Breast epithelium (tissue), 4 donors: ENCODE data around the gene SCAMP5. TPM values are rescaled to one million over a fixed set of nuclear protein-coding genes. Genes with fewer than 3 reads are reported as not detected.

Source experiments
- DNase-seq, 2 donors: peaks; one replicate each; pipeline ENCODE4 v3.0.0-alpha.2; 2019; ENCODE audit warnings: low spot score in 2 of 2
- H3K27ac ChIP-seq, 2 donors: fragments of 200-600 bp; sonication (generic) in 1 of 2; one replicate each; pipeline ENCODE4 v1.5.1; 2016 to 2019; ENCODE audit warnings: mild to moderate bottlenecking in 1 of 2
- H3K27me3 ChIP-seq, 2 donors: fragments of 200-600 bp; sonication (generic) in 1 of 2; one replicate each; pipeline versions ENCODE4 v1.5.1 to v1.6.0; 2017 to 2019; ENCODE audit warnings: control low read depth in 1 of 2, mild to moderate bottlenecking in 1 of 2
- H3K36me3 ChIP-seq: fragments of 200-600 bp; one replicate; pipeline ENCODE4 v1.5.1; 2019
- H3K4me1 ChIP-seq, 2 donors: fragments of 200-600 bp; sonication (generic); one replicate each; pipeline ENCODE4 v1.5.1; 2016 to 2019; ENCODE audit warnings: control low read depth in 1 of 2
- H3K4me3 ChIP-seq, 3 donors: fragments of 200-600 bp; sonication (generic); 1 replicate in 2 of 3; 2 replicates in 1 of 3; pipeline ENCODE4 v1.5.1; 2016 to 2019; ENCODE audit warnings: mild to moderate bottlenecking in 3 of 3, moderate library complexity in 2 of 3
- H3K9me3 ChIP-seq, 2 donors: fragments of 200-600 bp; sonication (generic) in 1 of 2; one replicate each; pipeline ENCODE4 v1.5.1; 2016 to 2019; ENCODE audit warnings: control low read depth in 1 of 2
- POLR2A ChIP-seq: fragments of 450-650 bp; IDR thresholded peaks from one replicate; pipeline ENCODE4 v1.6.1; 2016; ENCODE audit warnings: antibody characterized with exemption, mild to moderate bottlenecking, moderate library complexity
- POLR2AphosphoS5 ChIP-seq, 3 donors: sonication (generic); formaldehyde crosslinking; IDR thresholded peaks; one replicate each; pipeline ENCODE4 v1.6.1; 2017; ENCODE audit warnings: antibody characterized with exemption in 3 of 3
- intact Hi-C: fragments of 100-400 bp; cut with DNase I; formaldehyde crosslinking; loops from one replicate; pipeline ENCODE4 v1.15.1; 2023; ENCODE audit warnings: low total_unique reads
- total RNA-seq, 3 donors: library from RNA; depleted of rRNA; stranded (reverse); fragments of >200 nt; gene quantifications; one replicate each; pipeline ENCODE4 v1.1.0, GENCODE V29; 2016
- TF ChIP-seq, protein P1 (sequence below), 3 donors: fragments of 450-650 bp; IDR thresholded peaks; one replicate each; pipeline ENCODE4 v1.5.1; 2016 to 2017; ENCODE audit warnings: antibody characterized with exemption in 3 of 3, mild to moderate bottlenecking in 3 of 3, moderate library complexity in 3 of 3

Gene SCAMP5
- total RNA-seq, 3 donors from 2014 or later: 2.2 to 7.5 (median 4.5) TPM

DNA sequence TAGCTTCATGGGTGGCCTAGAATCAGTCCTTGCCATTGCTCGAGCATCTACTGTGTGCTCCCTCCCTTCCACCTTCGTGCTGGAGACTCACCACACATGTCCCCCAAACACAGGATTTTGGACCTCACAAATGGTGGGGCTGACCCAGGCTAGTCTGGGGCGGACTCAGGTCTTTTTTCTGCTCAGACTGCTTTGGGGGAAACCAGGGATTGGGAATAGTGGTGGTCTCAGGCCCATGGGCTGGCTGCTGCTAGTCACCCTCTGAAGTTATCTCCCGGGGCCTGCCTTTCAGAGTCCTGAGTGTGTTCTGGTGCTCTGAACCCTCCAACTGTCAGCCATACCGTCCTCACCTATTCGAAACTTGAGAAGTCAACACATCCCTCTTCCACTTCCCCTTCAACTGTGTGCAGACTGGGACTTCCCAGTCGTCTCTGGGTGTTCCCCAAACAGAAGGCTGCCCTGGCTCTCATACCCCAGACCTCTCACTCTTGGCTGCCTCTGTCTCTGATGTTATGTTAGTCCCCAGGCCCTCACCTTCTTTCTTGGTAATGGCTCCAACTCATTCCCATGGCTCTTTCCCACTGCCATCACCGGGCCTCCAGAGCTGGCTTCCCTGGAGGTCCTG, 74.0 kb downstream of the SCAMP5 start:
- TF ChIP-seq POLR2A (no peak), POLR2AphosphoS5 (IDR thresholded peaks at IDR 0.05) (no peak)
- TF ChIP-seq, protein P1, sequence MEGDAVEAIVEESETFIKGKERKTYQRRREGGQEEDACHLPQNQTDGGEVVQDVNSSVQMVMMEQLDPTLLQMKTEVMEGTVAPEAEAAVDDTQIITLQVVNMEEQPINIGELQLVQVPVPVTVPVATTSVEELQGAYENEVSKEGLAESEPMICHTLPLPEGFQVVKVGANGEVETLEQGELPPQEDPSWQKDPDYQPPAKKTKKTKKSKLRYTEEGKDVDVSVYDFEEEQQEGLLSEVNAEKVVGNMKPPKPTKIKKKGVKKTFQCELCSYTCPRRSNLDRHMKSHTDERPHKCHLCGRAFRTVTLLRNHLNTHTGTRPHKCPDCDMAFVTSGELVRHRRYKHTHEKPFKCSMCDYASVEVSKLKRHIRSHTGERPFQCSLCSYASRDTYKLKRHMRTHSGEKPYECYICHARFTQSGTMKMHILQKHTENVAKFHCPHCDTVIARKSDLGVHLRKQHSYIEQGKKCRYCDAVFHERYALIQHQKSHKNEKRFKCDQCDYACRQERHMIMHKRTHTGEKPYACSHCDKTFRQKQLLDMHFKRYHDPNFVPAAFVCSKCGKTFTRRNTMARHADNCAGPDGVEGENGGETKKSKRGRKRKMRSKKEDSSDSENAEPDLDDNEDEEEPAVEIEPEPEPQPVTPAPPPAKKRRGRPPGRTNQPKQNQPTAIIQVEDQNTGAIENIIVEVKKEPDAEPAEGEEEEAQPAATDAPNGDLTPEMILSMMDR (IDR thresholded peaks at IDR 0.05): no peak
- no peak overlapping the region for H3K4me3 ChIP-seq
- no peaks in the 10 kb centered on the region for H3K27me3 ChIP-seq
- DNase-seq: no peak
- no peaks in the 10 kb centered on the region for H3K9me3 ChIP-seq
- H3K4me1 ChIP-seq: no peaks in the 10 kb centered on the region
- no peaks in the 10 kb centered on the region for H3K36me3 ChIP-seq
- H3K27ac ChIP-seq: no peak overlapping the region
- intact Hi-C loops: no loop called here

DNA sequence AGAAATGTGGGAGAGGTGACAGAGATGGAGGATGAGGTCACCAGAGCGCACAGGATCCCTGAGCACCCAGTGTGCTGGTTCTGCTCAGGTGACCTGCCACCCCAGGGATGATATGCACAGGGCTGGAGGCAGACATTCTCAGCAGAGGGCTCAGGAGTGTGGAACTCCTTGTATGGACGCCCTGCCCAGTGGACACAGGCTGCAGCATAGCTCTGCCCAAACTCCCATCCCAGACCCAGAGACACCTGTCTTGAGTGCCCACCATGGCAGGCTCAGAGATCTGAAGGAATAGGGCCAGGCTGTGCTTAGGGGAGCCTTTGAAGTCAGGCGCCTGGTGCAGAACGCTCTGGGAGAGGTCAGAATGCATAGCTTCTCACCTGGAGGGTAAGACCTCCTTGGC, 75.3 kb downstream of the SCAMP5 start:
- intact Hi-C loops: no loop called here
- no peak overlapping the region for H3K27ac ChIP-seq
- TF ChIP-seq POLR2A: no peak
- TF ChIP-seq, protein P1 (IDR thresholded peaks at IDR 0.05): no peak
- no peak for TF ChIP-seq POLR2AphosphoS5 (IDR thresholded peaks at IDR 0.05)
- no peaks in the 10 kb centered on the region for H3K27me3 ChIP-seq
- H3K36me3 ChIP-seq: no peaks in the 10 kb centered on the region
- peaks cover under 1% of the 10 kb centered on the region in 2 donors for H3K9me3 ChIP-seq
- DNase-seq: no peak
- H3K4me1 ChIP-seq: no peaks in the 10 kb centered on the region
- H3K4me3 ChIP-seq: no peak overlapping the region

Other genes starting within 250 kb of the SCAMP5 start
- gene CYP1A2, start 246.7 kb upstream of the SCAMP5 start, total RNA-seq: not detected
- 10 to 100 TPM; 18.7 to 26.2 (median 18.7) TPM for gene CSK, start 213.5 kb upstream of the SCAMP5 start, total RNA-seq
- under 1 TPM in 1 of 3 donors, not detected in 2; 0.15 TPM for gene LMAN1L, start 182.7 kb upstream of the SCAMP5 start, total RNA-seq
- gene CPLX3, start 168.9 kb upstream of the SCAMP5 start, total RNA-seq: under 1 TPM in 1 of 3 donors, not detected in 2; 0.66 TPM
- 10 to 100 TPM; 28.3 to 48.8 (median 48.0) TPM for gene ULK3, start 152.4 kb upstream of the SCAMP5 start, total RNA-seq
- 10 to 100 TPM; 49.5 to 71.4 (median 69.4) TPM for gene SCAMP2, start 122.2 kb upstream of the SCAMP5 start, total RNA-seq
- gene MPI, start 105.5 kb upstream of the SCAMP5 start, total RNA-seq: 10 to 100 TPM; 42.7 to 70.1 (median 48.3) TPM
- 10 to 100 TPM; 51.4 to 72.0 (median 54.1) TPM for gene FAM219B, start 88.7 kb upstream of the SCAMP5 start, total RNA-seq
- gene COX5A, start 57.5 kb upstream of the SCAMP5 start, total RNA-seq: 10 to 100 TPM; 55.6 to 73.8 (median 58.3) TPM
- 10 to 100 TPM in 2 of 3 donors, 1 to 10 TPM in 1; 7.6 to 17.1 (median 13.1) TPM for gene RPP25, start 38.8 kb upstream of the SCAMP5 start, total RNA-seq
- 10 to 100 TPM; 17.3 to 19.0 (median 18.9) TPM for gene PPCDC, start 28.0 kb downstream of the SCAMP5 start, total RNA-seq
- 10 to 100 TPM in 2 of 3 donors, 1 to 10 TPM in 1; 7.7 to 17.4 (median 11.5) TPM for gene C15orf39, start 206.3 kb downstream of the SCAMP5 start, total RNA-seq